GM15510 (cell line): ENCODE results near the gene SAMD4B.

Experiments
- POLR2A ChIP-seq: IDR thresholded peaks from 3 replicates; pipeline ENCODE4 v1.6.1; 2011; ENCODE audit warnings: borderline replicate concordance; ENCODE audit not compliant: insufficient read length; ENCODE audit errors: extremely low read depth

Gene SAMD4B

DNA sequence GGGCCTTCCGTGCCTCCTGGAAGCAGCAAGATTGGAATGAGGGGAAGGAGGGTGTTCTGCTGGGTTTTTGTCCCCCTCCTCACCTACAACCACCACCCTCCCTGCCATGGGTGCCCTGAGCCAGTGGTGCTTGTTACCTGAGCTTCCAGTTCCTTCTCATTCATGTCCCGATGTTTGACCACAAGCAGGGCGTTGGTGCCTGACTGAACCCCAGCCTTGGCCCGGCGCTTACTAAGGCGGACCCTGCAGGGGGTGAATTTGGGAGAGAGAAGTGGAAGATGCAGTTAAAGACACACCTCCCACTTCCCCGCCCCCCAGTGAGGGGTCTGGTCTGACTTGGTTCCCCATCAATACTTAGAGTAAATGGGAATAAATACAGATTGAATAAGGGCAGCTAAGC lies 44.3 kb downstream of the SAMD4B start:
- TF ChIP-seq POLR2A, result no peak

- TF ChIP-seq POLR2A, result no peak
Observed at GRCh38 chr19:39388657-39389056, 46.4 kb downstream of the SAMD4B start.

DNA sequence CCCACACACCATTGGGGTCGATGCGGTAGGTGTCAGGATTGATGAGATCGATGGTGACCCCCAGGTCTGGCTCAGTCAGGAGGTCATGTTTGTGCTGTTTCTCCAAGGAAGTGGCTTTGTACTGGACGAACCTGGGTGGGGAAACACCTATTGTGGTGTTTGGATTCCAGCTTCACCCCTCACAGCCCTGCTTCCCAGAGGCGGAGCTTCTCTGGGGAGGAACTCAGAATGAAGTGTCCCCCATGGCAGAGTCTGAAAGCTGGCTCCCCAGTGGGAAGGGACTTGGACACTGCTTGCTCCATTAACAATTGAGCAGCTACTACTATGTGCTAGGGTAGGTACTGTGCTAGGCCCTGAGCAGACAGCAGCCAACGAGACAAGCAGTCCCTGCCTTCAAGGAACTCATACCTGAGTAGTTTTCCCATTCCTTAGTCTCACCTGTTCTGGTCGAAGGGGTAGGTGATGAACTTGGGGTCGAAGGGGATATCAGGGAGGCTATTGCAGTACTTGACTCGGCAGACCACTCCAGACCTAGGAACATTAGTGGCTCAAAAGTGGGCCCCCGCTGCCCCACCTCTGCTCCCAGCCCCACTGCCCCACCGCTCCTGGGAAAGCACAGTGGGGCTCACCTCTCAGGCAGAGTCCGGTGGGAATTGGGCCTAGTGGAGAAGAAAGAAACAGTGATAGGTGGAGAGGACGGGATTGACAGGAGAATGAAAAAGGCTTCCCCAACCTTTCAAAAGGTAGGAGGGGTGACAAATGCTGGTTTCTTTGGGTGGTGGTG lies 47.6 kb downstream of the SAMD4B start:
- TF ChIP-seq POLR2A, result no peak

- no peak for TF ChIP-seq POLR2A
Observed at GRCh38 chr19:39390451-39390750, 48.2 kb downstream of the SAMD4B start.

- TF ChIP-seq POLR2A, result peak; percentile 97
Observed at GRCh38 chr19:39390751-39391437, 48.7 kb downstream of the SAMD4B start, which contains the start of the genes MED29 and PAF1. Gene MED29, plus strand, starts transcription at chr19:39391378. Its CDS starts 45 bp downstream, at chr19:39391423. Gene PAF1, minus strand, starts transcription at chr19:39391106. Its CDS starts 242 bp downstream, at chr19:39390864.

DNA sequence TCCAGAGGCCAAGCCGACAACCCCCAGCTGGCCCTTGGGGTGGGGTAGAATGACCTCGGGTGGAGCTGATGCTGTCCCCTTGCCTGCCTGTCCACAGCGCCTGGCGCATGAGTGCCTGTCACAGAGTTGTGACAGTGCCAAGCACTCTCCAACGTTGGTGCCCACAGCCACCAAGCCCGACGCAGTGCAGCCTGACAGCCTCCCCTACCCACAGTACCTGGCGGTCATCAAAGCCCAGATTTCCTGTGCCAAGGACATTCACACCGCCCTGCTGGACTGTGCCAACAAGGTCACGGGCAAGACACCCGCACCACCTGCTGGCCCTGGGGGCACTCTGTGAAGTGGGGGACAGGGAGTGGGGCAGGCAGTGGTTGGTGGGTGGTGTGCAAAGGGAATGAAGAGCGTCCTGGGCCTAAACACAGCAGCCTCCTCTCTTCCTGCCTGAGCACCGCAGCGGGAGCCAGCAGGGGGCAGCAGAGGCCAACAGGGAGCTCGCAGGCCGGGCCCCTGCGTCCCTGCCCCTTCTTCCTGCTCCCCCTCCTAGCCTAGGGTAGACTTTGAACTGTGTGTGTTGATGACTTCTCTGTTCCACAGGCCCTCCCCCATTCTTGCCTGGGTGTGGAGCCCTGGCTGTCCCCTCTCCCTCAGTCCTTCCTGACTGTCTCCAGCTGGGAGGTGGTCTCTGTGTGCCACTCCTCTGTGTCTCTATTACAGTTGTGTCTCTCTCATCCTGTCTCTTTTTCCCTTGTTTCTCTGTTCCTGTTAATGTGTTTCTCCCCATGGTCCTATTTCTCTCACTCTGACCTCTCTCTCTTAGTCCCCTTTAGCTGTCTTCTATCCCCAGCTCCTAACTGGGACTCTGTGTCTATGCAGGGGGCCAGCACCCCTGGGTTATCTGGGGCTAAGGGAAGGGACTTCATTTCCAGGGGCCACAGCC lies 55.4 kb downstream of the SAMD4B start:
- peak; percentile 38 for TF ChIP-seq POLR2A

DNA sequence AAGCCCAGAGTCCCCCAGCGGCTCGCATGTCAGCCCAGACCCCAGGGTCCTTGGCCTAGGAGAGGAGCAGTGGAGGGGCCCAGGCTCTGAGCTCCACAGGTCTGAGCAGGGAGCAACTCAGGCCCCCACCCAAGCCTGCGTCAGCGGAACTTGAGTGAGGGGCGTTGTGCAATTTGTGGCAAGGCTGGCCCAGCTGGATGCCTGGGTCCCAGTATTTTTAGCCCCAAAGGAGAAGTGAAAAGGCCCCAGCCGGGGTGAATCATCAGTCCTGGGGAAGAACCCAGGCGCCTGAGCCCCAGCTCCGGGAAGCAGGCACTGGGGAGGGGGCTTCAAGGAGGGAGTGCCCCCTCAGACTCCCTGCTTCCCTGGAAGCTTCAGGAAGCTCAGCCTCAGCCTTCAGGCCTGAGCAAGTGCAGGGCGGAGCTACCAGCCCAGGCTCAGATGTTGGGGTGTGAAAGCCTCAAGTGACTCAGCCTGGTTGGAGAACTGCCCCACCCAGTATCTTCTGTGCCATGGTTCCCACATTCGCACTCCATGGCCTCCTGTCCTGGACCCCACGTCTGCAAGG lies 56.2 kb downstream of the SAMD4B start:
- no peak for TF ChIP-seq POLR2A

- TF ChIP-seq POLR2A, result no peak
Observed at GRCh38 chr19:39399668-39400050, 57.4 kb downstream of the SAMD4B start.

DNA sequence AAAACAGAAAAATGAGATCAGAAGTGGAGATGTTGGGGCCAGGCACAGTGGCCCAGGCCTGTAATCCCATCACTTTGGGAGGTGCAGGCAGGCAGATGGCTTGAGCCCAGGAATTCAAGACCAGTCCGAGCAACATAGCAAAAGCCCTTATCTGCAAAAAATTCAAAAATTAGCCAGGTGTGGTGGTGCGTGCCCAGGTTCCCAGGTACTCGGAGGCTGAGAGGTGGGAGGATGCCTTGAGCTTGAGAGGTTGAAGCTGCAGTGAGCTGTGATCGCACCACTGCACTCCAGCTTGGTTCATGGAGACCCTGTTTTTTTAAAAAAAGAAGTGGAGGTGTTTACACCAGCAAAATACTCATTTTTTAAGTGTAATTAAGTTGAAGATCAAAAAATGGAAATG lies 57.8 kb downstream of the SAMD4B start:
- no peak for TF ChIP-seq POLR2A

GRCh38 chr19:39401070-39401548 lies 58.9 kb downstream of the SAMD4B start:
- TF ChIP-seq POLR2A, result no peak

- TF ChIP-seq POLR2A, result peak; percentile 39
Observed at GRCh38 chr19:39401549-39402345, 59.5 kb downstream of the SAMD4B start.

- peak; percentile 56 for TF ChIP-seq POLR2A
Observed at GRCh38 chr19:39402346-39403300, 60.4 kb downstream of the SAMD4B start.
